HG03103 (cell line): Measurements from ENCODE around the gene DACT3.

Source experiments
- ATAC-seq: cut with Tn5 transposase; IDR thresholded peaks from one replicate; pipeline ENCODE4 v1.9.1; 2021; ENCODE audit warnings: low read depth; ENCODE audit not compliant: unreplicated experiment

The DACT3 gene

DNA sequence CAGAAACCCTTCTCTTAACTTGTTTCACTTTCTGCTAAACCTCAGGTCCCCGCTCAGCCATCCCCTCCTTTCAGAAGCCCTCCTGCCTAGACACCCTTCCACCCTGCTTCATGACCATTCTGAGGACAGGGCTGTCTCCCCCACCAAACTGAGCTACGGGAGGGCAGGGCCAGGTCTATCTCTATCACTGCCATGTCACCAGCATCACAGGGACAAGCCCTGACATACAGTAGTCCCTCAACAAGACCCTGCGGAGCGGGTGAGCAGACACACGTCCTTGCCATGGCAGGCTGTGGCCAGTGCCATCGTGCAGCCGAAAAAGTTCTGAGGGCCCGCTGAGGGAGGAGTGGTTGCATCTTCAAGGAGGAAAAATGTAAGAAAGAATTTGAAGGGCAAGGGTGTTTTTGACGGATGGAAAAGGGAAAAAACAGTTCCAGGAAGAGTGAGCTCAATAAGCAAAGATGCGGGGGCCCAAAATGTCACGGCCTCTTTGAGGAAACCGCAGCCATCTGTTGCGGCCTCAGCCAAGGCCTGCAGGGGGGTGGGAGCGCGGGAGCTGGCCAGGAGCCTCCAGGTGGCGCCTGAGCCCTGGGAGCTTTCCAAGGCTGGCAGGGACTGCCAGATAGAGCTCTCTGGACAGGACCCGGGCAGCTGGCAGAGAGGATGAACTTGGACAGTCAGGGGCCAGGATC lies 44.2 kb downstream of the DACT3 start:
- ATAC-seq: no peak

DNA sequence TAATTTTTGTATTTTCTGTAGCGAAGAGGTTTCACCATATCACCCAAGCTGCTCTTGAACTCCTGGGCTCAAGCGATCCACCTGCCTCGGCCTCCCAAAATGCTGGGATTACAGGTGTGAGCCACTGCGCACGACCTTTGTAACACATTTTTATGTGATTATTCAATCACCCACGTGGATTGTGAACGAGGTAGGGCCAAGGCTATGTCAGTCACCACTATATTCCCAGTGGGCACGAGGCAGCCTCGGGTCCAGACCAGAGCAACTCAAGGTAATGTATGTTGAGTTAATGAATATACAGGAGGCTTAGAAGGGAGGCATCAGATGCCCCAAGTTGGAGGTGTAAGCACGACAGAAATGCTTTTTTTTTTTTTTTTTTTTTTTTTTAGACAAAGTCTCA lies 45.0 kb downstream of the DACT3 start:
- ATAC-seq: no peak

DNA sequence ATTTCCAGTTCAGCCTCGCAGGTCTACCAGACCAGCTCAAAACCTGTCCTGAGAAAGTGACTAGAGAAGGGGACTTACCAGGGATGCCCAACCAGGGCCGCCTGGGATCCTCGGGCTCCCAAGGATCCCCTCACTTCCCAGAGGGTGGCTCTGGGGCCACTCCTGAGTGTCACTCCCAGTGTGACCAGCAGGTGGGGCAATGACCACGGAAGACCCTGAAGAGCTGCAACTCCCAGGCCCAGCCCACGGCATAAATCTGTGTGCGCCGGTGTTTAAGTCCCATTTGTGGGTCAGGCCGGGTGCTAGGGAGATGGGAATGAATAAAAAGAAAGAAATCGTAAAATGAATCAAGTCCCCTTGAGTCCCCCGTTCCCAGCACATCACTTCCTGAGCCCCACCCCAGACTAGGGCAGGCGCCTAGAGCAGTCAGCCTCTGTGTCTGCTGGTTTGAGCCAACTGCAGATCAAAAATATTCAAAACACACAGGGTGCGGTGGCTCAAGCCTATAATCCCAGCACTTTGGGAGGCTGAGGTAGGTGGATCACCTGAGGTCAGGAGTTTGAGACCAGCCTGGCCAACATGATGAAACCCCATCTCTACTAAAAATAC lies 46.8 kb downstream of the DACT3 start:
- ATAC-seq: no peak

DNA sequence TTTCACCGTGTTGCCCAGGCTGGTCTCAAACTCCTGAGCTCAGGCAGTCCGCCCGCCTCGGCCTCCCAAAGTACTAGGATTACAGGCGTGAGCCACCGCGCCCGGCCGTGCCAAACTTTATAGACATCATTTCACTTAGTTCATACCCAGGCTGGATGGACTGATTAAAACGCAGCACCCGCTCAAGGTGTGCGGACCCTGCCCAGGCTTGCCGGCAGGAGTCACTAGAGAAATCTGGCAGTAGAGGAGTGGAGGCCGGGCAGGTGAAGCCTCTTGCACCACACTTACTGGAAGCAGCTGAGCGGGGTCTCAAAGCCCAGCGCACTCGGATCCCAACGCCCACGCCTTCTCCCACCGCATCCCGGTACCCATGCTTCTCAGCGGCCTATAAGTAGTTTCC lies 47.5 kb downstream of the DACT3 start:
- no peak for ATAC-seq

DNA sequence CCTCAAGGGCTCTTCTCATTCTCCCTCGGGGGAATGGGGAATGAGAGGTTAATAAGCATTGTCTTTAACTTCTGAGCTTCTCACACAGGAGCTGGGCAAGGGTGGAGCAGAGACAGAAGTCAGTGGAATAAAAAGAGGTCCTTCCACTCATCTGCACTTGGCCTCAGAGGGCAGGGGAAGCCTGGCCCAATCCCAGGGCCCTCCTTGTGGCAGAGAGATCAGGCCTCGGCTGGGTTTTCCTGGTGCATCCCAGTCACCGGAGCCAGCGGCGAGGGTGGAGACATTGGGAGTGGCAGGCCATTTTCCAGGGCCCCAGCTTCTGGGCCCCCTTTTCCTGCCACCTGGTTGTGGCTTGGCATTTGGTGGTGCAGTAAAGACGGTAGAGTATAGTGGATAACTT lies 49.2 kb downstream of the DACT3 start:
- ATAC-seq: no peak

DNA sequence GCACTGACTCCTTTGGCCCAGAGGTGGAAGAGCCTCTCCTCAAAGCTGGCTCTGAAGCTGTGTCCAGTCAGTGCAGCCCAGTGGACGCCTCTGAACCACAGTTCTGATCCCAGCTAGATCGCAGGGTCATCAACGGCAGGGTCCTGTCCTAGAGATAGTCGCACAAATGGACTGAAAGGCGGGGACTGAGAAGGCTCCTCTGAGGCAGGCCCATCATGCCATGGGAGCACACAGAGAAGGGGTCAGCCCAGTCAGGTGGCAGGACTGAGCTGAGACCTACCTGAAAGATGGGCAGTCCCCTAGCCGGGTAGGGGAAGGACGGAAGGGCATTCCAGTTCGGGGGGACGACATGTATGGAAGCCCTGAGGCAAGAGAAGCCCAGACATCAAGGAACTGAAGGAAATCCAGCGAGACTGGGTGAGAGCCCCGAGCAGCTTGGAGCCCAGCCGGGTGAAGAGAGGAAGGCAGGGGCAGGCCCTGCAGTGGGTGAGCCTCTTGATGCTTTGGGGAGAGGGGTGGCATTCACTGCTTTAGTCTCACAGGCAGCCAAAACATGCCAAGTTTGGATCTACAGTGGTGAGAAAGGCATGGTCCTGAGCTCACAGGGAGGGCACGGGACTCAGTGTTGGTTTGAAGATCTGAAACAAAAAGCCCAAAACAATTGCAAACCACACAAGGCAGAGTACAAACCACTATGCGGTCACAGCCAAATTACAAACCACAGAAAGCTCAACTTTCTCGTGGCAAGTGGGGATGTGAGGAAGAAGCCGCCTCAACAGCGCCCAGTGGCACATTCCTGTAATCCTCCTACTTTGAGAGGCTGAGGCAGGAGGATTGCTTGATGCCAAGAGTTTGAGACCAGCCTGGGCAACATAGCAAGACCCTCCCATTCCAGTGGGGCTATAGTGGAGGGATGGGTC lies 49.9 kb downstream of the DACT3 start:
- ATAC-seq: no peak

DNA sequence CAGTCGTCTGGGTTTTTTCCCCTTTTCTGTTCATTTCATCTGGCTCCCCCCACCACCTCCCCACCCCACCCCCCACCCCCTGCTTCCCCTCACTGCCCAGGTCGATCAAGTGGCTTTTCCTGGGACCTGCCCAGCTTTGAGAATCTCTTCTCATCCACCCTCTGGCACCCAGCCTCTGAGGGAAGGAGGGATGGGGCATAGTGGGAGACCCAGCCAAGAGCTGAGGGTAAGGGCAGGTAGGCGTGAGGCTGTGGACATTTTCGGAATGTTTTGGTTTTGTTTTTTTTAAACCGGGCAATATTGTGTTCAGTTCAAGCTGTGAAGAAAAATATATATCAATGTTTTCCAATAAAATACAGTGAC lies 50.6 kb downstream of the DACT3 start:
- no peak for ATAC-seq

DNA sequence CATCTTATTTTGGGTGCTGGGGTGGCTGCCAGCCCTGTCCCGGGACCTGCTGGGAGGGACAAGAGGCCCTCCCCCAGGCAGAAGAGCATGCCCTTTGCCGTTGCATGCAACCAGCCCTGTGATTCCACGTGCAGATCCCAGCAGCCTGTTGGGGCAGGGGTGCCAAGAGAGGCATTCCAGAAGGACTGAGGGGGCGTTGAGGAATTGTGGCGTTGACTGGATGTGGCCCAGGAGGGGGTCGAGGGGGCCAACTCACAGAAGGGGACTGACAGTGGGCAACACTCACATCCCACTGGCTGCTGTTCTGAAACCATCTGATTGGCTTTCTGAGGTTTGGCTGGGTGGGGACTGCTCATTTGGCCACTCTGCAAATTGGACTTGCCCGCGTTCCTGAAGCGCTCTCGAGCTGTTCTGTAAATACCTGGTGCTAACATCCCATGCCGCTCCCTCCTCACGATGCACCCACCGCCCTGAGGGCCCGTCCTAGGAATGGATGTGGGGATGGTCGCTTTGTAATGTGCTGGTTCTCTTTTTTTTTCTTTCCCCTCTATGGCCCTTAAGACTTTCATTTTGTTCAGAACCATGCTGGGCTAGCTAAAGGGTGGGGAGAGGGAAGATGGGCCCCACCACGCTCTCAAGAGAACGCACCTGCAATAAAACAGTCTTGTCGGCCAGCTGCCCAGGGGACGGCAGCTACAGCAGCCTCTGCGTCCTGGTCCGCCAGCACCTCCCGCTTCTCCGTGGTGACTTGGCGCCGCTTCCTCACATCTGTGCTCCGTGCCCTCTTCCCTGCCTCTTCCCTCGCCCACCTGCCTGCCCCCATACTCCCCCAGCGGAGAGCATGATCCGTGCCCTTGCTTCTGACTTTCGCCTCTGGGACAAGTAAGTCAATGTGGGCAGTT lies 51.2 kb downstream of the DACT3 start:
- ATAC-seq: no peak

DNA sequence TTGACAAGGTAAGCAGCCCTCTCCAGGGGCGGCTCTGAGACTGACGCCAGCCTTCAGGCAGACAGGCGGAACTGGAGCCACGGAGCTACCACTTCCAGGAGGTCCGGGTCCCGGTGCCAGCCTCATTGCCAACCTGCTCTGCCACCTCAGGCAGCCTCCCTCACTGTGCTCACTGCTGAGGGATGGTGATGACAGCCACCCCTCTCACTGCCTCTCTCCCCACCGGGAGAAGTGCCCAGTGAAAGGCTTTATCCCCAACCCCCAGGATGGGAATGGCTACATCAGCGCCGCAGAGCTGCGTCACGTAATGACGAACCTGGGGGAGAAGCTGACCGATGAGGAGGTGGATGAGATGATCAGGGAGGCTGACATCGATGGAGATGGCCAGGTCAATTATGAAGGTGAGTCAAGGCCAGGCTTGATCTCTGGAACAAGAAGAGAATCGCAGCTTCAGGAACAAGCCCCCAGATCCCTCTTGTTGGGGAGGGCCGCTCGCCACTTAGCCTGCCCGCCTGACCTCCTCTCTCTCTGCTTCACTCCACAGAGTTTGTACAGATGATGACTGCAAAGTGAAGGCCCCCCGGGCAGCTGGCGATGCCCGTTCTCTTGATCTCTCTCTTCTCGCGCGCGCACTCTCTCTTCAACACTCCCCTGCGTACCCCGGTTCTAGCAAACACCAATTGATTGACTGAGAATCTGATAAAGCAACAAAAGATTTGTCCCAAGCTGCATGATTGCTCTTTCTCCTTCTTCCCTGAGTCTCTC lies 52.2 kb downstream of the DACT3 start:
- no peak for ATAC-seq

DNA sequence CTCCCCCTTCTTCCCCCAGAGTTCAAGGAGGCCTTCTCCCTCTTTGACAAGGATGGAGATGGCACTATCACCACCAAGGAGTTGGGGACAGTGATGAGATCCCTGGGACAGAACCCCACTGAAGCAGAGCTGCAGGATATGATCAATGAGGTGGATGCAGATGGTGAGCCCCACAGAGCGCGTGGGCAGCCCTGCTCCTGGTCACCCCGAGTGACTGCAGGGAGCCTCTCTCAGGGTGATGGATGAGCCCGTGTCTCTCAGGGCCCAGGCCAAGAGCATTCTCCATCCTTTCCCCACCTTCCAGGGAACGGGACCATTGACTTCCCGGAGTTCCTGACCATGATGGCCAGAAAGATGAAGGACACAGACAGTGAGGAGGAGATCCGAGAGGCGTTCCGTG lies 52.8 kb downstream of the DACT3 start:
- ATAC-seq: no peak

DNA sequence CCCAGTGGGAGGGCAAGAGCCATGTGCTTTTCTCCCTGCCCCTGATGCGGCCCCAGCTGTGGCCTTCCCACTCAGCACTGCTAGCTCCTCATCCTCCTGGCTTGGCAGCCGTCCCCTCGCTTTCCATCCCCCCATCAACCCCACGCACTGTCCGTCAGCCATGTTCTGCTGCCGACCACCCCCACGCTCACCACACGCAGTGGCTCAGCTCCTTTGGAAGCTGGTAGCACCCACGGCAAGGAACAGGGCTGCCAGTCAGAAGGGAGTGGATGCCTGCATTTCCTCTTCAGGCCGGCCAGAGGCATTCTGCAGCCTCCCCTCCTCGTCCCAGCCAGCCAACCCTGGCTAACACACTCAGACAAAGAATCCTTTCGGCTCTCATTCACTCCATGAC lies 53.5 kb downstream of the DACT3 start:
- no peak for ATAC-seq

DNA sequence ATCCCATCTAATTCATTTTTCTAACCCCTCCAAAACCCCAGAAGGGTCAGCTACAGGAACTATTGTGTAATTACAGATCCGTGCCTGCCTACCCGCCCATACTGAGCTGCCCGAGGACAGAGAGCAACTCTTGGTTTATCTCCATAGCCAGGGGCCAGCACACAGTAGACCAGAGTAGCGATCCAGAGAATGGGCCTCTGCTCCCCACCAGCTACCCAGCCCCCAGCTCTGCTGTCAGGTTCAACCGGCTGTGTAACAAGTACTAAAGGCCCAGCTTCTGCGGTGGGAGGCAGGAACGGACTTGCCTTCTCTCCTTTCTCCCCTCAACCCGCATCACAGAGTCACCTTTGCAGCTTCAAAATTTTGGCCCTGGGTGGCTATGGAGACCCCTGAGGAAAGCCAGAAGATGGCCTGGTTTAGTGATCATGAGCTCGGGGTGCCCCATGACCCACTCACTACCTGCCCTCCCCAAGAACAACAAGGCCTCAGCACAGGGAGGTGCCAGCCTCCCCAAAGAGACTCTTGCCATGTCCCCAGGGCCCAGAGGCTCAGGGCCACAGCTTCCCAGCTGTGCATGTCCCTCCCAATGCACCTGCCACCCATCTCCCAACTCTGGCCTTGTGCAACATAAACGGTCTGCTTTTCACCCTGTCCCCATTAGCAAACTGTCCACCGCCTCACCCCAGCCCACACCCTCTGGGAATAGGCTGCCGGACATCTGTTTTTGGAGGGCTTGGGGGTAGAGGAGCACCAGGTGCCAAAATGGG lies 54.1 kb downstream of the DACT3 start:
- ATAC-seq: no peak

DNA sequence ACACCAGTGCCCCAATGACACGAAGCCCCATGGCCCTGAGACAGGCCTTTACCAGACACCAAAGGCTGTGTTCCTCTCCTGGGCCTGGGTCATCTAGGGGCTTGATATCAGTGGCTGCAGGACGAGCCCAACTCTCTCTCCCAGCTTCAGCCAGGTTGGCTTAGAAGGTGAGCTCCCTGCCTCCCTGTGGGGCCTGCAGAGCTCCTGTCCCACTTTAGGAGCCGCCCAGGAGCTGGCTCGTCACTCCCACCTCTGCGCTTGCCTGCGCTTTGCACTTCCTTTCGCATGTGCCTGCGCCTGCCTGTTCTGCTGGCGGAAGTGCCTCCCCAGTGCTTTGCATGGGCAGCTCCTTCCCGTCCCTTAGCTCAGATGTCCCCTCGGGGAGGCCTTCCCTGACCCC lies 55.0 kb downstream of the DACT3 start:
- no peak for ATAC-seq

DNA sequence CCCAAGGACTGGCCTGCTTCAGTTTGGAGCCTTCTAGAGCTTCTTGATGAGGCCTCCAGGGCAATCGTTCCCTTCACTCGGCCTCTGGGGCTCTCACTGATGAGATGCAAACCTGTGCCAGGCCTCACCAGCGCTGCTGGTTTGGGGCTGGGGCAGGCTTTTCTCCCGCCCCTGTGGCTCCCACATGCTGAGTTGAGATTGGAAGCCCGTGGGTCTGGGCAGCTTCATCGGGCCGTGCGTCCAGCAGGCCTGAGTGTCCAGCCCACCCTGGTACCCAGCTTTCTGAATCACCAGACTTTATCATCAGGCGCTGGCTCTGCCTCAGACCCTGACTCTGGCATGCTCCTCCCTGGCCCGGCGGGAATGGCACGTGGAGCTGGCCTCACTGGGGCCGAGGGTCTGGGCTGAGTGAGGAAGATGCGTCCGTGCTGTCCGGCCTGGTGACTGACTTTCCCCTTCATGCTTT lies 55.6 kb downstream of the DACT3 start:
- ATAC-seq: no peak

DNA sequence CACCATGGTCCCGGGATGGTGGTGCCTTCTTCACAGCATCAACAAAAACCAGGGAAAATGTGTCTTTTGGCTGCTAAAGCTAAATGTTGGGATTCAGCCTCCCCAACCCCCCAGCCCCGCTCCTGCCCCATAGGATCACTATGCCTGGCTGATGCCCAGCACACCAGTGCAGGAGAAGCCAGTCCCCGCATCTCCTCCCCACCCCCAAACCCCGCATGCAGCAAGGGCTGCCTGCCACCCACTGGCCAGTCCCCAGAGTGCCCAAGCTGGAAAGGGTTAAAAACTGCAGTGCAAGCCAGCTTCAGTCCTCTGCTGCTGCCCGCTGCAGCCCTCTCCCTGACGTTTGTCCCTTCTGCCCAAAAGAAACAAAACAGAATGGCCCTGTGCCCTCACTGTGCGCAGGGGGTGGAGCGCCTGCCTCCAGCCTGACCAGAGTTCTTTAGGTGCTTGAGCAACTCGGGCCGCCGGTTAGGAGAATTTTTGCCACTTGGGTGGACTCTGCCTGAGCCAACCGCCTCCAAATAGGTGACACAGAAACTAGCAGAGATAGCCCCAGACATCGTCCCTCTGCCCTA lies 56.1 kb downstream of the DACT3 start:
- ATAC-seq: no peak

DNA sequence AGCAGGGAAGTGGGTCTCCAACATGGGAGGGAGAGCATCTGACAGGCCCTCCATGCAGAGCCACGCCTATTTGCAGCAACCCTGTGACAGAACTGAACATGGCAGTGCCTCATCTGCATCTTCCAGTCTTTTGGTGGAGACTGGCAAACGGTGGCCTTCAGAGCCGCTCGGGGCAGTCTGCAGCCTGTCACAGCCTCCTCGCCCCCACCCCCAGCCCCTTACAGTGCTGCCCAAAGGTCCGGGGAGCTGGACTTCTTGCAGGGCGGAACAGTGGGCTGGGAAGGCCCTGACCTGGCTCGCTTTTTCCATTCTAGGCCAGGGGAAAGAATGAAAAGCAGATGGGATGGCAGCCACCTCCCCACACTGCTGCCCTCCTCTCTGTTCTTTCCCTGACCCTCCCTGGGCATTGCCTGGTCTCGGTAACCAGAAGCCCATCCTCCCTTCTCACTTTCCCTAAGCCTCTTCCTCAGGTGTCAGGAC lies 57.2 kb downstream of the DACT3 start:
- no peak for ATAC-seq

DNA sequence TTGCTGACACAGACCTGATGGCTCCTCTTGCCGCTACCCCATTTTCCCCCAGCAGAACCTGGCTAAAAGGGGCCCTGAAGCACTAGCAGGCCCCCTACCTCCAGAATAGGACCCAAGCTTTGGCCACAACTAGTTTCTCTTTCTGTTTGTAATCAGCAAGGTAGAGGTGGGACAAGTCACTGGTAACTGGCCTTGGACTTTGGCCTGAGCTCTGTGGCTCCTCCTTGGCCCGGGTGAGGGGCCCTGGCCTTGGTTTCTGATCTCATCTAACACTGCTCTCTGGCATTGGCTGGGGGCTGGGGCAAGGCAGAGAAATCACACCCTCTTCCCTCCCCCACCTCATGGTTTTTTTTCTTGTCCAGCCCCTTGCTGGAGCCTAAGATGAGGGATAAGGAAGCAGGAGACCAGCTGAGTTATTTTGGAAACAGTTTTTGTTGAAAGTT lies 57.8 kb downstream of the DACT3 start:
- no peak for ATAC-seq

DNA sequence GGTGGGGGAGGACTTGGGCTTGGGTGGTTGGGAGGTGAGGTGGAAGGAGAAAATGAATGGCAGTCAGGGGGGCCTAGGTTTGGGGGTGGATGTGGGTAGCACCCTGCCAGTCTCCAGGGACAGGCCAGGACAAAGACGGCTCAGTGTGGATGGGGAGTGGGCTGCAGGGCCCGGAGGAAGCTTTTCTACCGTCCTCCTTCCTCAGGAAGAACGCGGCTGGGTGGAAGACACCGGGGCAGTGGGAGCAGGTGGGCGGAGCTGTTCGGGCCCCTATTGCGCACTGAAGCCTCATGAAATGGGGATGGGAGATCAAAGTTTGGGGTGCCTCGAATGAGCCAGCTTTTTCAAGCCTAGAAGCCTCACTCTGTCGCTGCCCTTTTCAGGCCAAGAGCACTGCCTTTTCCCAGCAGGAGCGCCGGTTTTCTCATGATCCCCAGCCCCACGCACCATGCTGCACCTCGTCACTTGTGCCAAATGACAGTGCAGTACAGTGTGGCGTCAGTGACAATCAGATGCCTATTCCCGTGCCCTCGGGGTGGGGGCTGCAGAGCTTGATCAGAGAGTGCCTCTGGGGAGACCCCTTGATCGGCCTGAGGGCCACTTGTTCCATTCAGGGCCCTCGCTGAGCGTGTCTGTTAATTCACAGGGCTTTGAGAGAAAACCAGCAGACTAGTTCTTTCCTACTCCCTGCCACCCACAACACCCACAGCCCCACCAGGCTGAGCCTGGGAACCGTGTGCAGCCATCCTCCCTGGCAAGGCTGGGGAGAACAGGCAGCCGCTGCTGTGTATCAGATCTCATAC lies 58.4 kb downstream of the DACT3 start:
- ATAC-seq: no peak
